ENCODE results near the gene TMEM63C. TPM values are rescaled to one million over a fixed set of nuclear protein-coding genes. Genes with fewer than 3 reads are reported as not detected.
"Not testable (repeated sequence)": the region's sequence is repeated elsewhere in the genome, so short reads cannot be mapped to it uniquely, and the experiment has no call there.

Gene TMEM63C
- total RNA-seq, 2 experiments from 2014 or later, result 0.79 to 6.6 TPM

DNA sequence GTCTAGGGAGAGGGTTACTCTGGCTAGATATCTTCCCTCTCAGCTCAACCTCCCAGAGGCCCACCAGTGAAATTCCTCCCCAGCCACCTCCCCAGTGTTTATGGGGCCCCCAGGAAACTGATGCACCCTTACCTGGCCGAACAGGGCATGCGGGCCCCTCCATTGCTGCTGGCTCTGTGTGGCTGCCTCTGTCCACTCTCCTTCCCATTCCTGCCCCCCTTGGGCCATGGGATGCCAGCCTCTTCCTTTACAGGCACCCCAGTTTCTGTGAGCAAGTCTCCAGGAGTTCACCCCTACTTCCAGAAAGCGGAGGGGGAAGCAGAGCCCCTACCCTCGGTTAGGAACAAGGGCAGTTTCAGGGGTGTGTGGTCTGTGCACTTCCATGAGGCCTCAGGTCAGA, 20.6 kb upstream of the TMEM63C start:
- no peaks in the 10 kb centered on the region for H3K79me2 ChIP-seq (ENCODE audit: insufficient read depth, low read depth, low read length)
- no peaks in the 10 kb centered on the region for H3K4me1 ChIP-seq (ENCODE audit: insufficient read depth, low read length, poor library complexity, severe bottlenecking)
- H3K27ac ChIP-seq (ENCODE audit: low read depth, low read length, poor library complexity, severe bottlenecking), result no peak overlapping the region
- intact Hi-C loops (cut with micrococcal nuclease; ENCODE audit: unreplicated experiment), result no loop called here
- H3K4me3 ChIP-seq (ENCODE audit: low read depth, low read length, poor library complexity, severe bottlenecking), result no peak overlapping the region
- ChIA-PET CTCF (ENCODE audit: unreplicated experiment) (no interaction called here), POLR2A (no interaction called here)
- H2AFZ ChIP-seq (ENCODE audit: low read length), result no peak overlapping the region
- TF ChIP-seq CTCF (conservative IDR thresholded peaks at IDR 0.05; ENCODE audit: low read length) (no peak), EZH2phosphoT487 (IDR thresholded peaks at IDR 0.05; ENCODE audit: borderline replicate concordance, low read depth, low read length) (no peak)
- no peaks in the 10 kb centered on the region for H3K36me3 ChIP-seq (ENCODE audit: insufficient read depth, low read length)
- no peaks in the 10 kb centered on the region for H3K9me3 ChIP-seq (ENCODE audit: low read length)
- no TSS peak for BruUV-seq (replicated peaks)
- no peak for DNase-seq (ENCODE audit: low spot score)
- H4K20me1 ChIP-seq (ENCODE audit: insufficient read depth, low read length), result no peaks in the 10 kb centered on the region
- no peaks in the 10 kb centered on the region for H3K9me2 ChIP-seq (ENCODE audit: insufficient read depth, low read length)
- H3K4me2 ChIP-seq (ENCODE audit: low read length), result no peak overlapping the region

- Histone ChIP-seq H3K4me3 (ENCODE audit: low read depth, low read length, poor library complexity, severe bottlenecking) (no peak overlapping the region), H3K9me3 (ENCODE audit: low read length) (peaks cover 16% of the 10 kb centered on the region), H3K36me3 (ENCODE audit: insufficient read depth, low read length) (no peaks in the 10 kb centered on the region), H3K27ac (ENCODE audit: low read depth, low read length, poor library complexity, severe bottlenecking) (no peak overlapping the region), H3K79me2 (ENCODE audit: insufficient read depth, low read depth, low read length) (no peaks in the 10 kb centered on the region), H2AFZ (ENCODE audit: low read length) (no peak overlapping the region), H4K20me1 (ENCODE audit: insufficient read depth, low read length) (no peaks in the 10 kb centered on the region), H3K9me2 (ENCODE audit: insufficient read depth, low read length) (no peaks in the 10 kb centered on the region), H3K4me1 (ENCODE audit: insufficient read depth, low read length, poor library complexity, severe bottlenecking) (no peaks in the 10 kb centered on the region), H3K4me2 (ENCODE audit: low read length) (no peak overlapping the region)
- DNase-seq (ENCODE audit: low spot score), result no peak
- TF ChIP-seq CTCF (conservative IDR thresholded peaks at IDR 0.05; ENCODE audit: low read length) (no peak), EZH2phosphoT487 (IDR thresholded peaks at IDR 0.05; ENCODE audit: borderline replicate concordance, low read depth, low read length) (no peak)
- POLR2A ChIA-PET, result interaction anchor here (0.6 kb wide), 1 partner anchor 261 kb away, joined by 3 read pairs; no protein-coding TSS in a partner anchor
- no TSS peak for BruUV-seq (replicated peaks)
- intact Hi-C loops (cut with micrococcal nuclease; ENCODE audit: unreplicated experiment), result no loop called here
- CTCF ChIA-PET (ENCODE audit: unreplicated experiment), result no interaction called here
Measured at GRCh38 chr14:77170045-77170444, 11.6 kb upstream of the TMEM63C start.

DNA sequence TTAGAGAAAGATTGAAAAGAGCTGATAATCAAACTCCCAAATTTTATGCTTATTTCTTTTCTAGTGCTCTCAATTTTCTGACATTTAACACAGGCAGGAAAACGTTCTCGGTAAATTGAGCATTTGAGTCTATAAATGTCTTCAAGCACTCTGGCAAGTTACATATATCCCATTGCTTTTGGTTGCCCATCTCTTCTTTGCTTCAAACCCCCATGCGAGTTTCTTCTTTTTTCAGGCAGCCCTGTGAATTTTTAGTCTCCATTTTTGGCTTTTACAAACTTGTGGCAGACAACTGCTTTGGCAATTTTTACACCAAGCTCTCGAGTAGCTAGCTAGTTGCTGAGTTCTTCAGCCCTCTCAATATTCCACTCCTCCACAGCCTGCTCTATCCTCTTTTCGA, 8.7 kb upstream of the TMEM63C start:
- CTCF ChIA-PET (ENCODE audit: unreplicated experiment), result no interaction called here

DNA sequence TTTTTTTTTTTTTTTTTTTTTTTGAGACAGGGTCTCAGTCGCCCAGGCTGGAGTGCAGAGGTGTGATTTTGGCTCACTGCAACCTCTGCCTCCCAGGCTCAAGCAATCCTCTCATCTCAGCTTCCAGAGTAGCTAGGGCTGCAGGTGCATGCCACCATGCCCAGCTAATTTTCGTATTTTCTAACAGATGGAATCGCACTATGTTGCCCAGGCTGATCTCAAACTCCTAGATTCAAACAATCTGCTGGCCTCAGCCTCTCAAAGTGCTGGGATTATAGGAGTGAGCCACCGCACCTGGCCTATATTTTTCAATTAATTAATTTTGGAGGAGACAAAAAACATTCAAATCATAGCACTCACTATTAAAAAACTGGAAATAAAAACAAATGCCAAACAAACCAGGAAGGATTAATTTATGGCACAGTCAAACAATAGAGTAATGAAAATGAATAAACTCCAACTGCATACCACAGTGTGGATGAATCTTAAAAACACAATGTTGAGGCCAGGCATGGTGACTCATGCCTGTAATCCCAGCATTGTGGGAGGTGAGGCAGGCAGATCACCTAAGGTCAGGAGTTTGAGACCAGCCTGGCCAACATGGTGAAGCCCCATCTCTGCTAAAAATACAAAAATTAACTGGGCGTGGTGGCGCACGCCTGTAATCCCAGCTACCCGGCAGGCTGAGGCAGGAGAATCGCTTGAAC, 7.5 kb upstream of the TMEM63C start:
- BruUV-seq (replicated peaks); DNase-seq (ENCODE audit: low spot score); H3K4me1 ChIP-seq (ENCODE audit: insufficient read depth, low read length, poor library complexity, severe bottlenecking); H4K20me1 ChIP-seq (ENCODE audit: insufficient read depth, low read length); H3K4me2 ChIP-seq (ENCODE audit: low read length); H3K79me2 ChIP-seq (ENCODE audit: insufficient read depth, low read depth, low read length); POLR2A ChIA-PET; H3K27ac ChIP-seq (ENCODE audit: low read depth, low read length, poor library complexity, severe bottlenecking); CTCF ChIA-PET (ENCODE audit: unreplicated experiment); H3K4me3 ChIP-seq (ENCODE audit: low read depth, low read length, poor library complexity, severe bottlenecking); H3K9me2 ChIP-seq (ENCODE audit: insufficient read depth, low read length); intact Hi-C loops (cut with micrococcal nuclease; ENCODE audit: unreplicated experiment); H3K36me3 ChIP-seq (ENCODE audit: insufficient read depth, low read length); H2AFZ ChIP-seq (ENCODE audit: low read length): not testable (repeated sequence)
- H3K9me3 ChIP-seq (ENCODE audit: low read length), result peaks cover 16% of the 10 kb centered on the region

More for the DNA sequence above, 8.7 kb upstream of the TMEM63C start:
- Histone ChIP-seq H3K9me2 (ENCODE audit: insufficient read depth, low read length) (no peaks in the 10 kb centered on the region), H3K4me1 (ENCODE audit: insufficient read depth, low read length, poor library complexity, severe bottlenecking) (no peaks in the 10 kb centered on the region), H3K36me3 (ENCODE audit: insufficient read depth, low read length) (no peaks in the 10 kb centered on the region), H4K20me1 (ENCODE audit: insufficient read depth, low read length) (no peaks in the 10 kb centered on the region), H3K4me3 (ENCODE audit: low read depth, low read length, poor library complexity, severe bottlenecking) (no peak overlapping the region), H3K4me2 (ENCODE audit: low read length) (no peak overlapping the region), H3K9me3 (ENCODE audit: low read length) (peaks cover 16% of the 10 kb centered on the region), H2AFZ (ENCODE audit: low read length) (no peak overlapping the region), H3K79me2 (ENCODE audit: insufficient read depth, low read depth, low read length) (no peaks in the 10 kb centered on the region), H3K27ac (ENCODE audit: low read depth, low read length, poor library complexity, severe bottlenecking) (no peak overlapping the region)
- POLR2A ChIA-PET, result interaction anchor here (0.7 to 1.0 kb wide), 3 partner anchors 12 to 33 kb away, joined by 3 to 4 read pairs (median 3); no protein-coding TSS in a partner anchor
- intact Hi-C loops (cut with micrococcal nuclease; ENCODE audit: unreplicated experiment), result no loop called here
- BruUV-seq (replicated peaks), result no TSS peak
- no peak for DNase-seq (ENCODE audit: low spot score)
- no peak for TF ChIP-seq CTCF (conservative IDR thresholded peaks at IDR 0.05; ENCODE audit: low read length)
- no peak for TF ChIP-seq EZH2phosphoT487 (IDR thresholded peaks at IDR 0.05; ENCODE audit: borderline replicate concordance, low read depth, low read length)

All from OCI-LY7 (cell line).